ENCODE results near the gene PRLHR.

DNA sequence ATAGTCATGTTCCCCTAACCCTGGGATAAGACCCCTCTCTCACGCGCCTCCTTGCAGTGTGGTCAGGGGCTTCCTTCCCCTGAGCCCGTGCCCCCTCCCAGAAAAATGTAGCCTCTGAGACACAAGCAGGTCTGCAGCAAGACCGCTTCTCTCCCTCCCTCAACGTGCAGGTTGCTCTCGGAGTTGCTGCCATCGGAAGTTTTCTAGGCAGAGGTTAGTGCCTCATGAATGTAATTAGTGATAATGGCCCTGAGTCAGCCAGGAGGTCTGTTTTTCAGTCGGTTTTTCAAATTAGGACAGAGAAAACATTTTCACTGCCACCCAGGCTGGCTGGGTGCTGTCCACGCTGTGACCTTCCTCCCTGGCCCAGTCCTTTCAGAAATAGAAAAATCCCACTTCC, 43.2 kb upstream of the PRLHR start:
- TF ChIP-seq GATA3 (IDR thresholded peaks at IDR 0.05; ENCODE audit: low read depth, low read length) (no peak), GATA2 (IDR thresholded peaks at IDR 0.05; ENCODE audit: low read depth, low read length) (no peak)
